HepG2 (cell line): ENCODE results near the gene MCMBP. TPM values are rescaled to one million over a fixed set of nuclear protein-coding genes. Genes with fewer than 3 reads are reported as not detected.
A peak's percentile ranks its signal among the peaks of the same experiment; 100 is the strongest.

Experiments used
- AGO1 ChIP-seq: fragments of 200-400 bp; formaldehyde crosslinking; IDR thresholded peaks from 2 replicates; pipeline ENCODE4 v1.6.1; 2017; ENCODE audit warnings: mild to moderate bottlenecking, low read depth, low read length, moderate library complexity; ENCODE audit not compliant: poor library complexity, severe bottlenecking
- ATF1 ChIP-seq: IDR thresholded peaks from 2 replicates; pipeline ENCODE4 v1.6.1; 2016; ENCODE audit warnings: mild to moderate bottlenecking, control low read depth
- CCAR2 ChIP-seq: fragments of 200-400 bp; formaldehyde crosslinking; optimal IDR thresholded peaks from 2 replicates; pipeline ENCODE3; 2018; ENCODE audit warnings: low read depth, mild to moderate bottlenecking, low read length, moderate library complexity
- DMAP1 ChIP-seq: IDR thresholded peaks from 2 replicates; pipeline ENCODE4 v1.6.1; 2016
- ESRRA ChIP-seq: sonication (generic); formaldehyde crosslinking; IDR thresholded peaks from 2 replicates; pipeline ENCODE4 v1.5.1; 2020; ENCODE audit warnings: mild to moderate bottlenecking, low read depth, missing genetic modification reagents
- FOXK2 ChIP-seq: fragments of 450-650 bp; IDR thresholded peaks from 2 replicates; pipeline ENCODE4 v1.6.1; 2016
- HNF4G ChIP-seq, 2 experiments: sonication (generic) in 1 of 2; formaldehyde crosslinking in 1 of 2; IDR thresholded peaks; 2 replicates each; pipeline versions ENCODE4 v1.4.0 to v1.6.1; 2011 to 2020; ENCODE audit warnings: borderline replicate concordance in 2 of 2, low read depth in 2 of 2, mild to moderate bottlenecking in 2 of 2, low read length in 1 of 2, missing genetic modification reagents in 1 of 2, moderate library complexity in 1 of 2
- MAF1 ChIP-seq: sonication (generic); formaldehyde crosslinking; IDR thresholded peaks from 2 replicates; pipeline ENCODE4 v1.5.0; 2020; ENCODE audit warnings: missing genetic modification reagents, borderline replicate concordance
- MYNN ChIP-seq: sonication (generic); formaldehyde crosslinking; IDR thresholded peaks from 2 replicates; pipeline ENCODE4 v1.4.0; 2020; ENCODE audit warnings: mild to moderate bottlenecking, low read depth, missing genetic modification reagents
- POLR2A ChIP-seq, 2 experiments: IDR thresholded peaks; 2 replicates each; pipeline ENCODE4 v1.6.1; 2011; ENCODE audit warnings: low read depth in 2 of 2, low read length in 2 of 2, mild to moderate bottlenecking in 1 of 2, moderate library complexity in 1 of 2; ENCODE audit not compliant: insufficient read depth in 1 of 2
- PRMT3 ChIP-seq: sonication (generic); formaldehyde crosslinking; IDR thresholded peaks from 2 replicates; pipeline ENCODE4 v1.8.1; 2022; ENCODE audit warnings: low read depth, mild to moderate bottlenecking, moderate library complexity, missing genetic modification reagents, borderline replicate concordance
- SETDB1 ChIP-seq: sonication (generic); formaldehyde crosslinking; IDR thresholded peaks from 2 replicates; pipeline ENCODE4 v1.5.1; 2020; ENCODE audit warnings: missing genetic modification reagents, mild to moderate bottlenecking, borderline replicate concordance
- SNAI1 ChIP-seq: sonication (generic); formaldehyde crosslinking; IDR thresholded peaks from 2 replicates; pipeline ENCODE4 v1.5.0; 2020; ENCODE audit warnings: mild to moderate bottlenecking, missing genetic modification reagents, borderline replicate concordance
- TRIM24 ChIP-seq: sonication (generic); formaldehyde crosslinking; IDR thresholded peaks from 2 replicates; pipeline ENCODE4 v1.8.0; 2022; ENCODE audit warnings: mild to moderate bottlenecking, missing genetic modification reagents
- ZBTB21 ChIP-seq: sonication (generic); formaldehyde crosslinking; IDR thresholded peaks from 2 replicates; pipeline ENCODE4 v1.4.0; 2020; ENCODE audit warnings: missing genetic modification reagents
- ZMYM3 ChIP-seq: sonication (generic); formaldehyde crosslinking; IDR thresholded peaks from 2 replicates; pipeline ENCODE4 v1.5.1; 2020; ENCODE audit warnings: mild to moderate bottlenecking, missing genetic modification reagents
- ZNF124 ChIP-seq: sonication (generic); formaldehyde crosslinking; IDR thresholded peaks from 2 replicates; pipeline ENCODE4 v1.4.0; 2020; ENCODE audit warnings: missing genetic modification reagents
- ZNF205 ChIP-seq: IDR thresholded peaks from 2 replicates; pipeline ENCODE4 v1.6.1; 2018; ENCODE audit warnings: missing biosample characterization, missing genetic modification reagents
- ZNF207 ChIP-seq: fragments of 450-650 bp; IDR thresholded peaks from 2 replicates; pipeline ENCODE4 v1.6.1; 2016; ENCODE audit warnings: antibody characterized with exemption, borderline replicate concordance
- ZNF232 ChIP-seq: sonication (generic); formaldehyde crosslinking; IDR thresholded peaks from 2 replicates; pipeline ENCODE4 v1.4.0; 2020; ENCODE audit warnings: missing genetic modification reagents, borderline replicate concordance
- ZNF33A ChIP-seq: sonication (generic); formaldehyde crosslinking; IDR thresholded peaks from 2 replicates; pipeline ENCODE4 v1.5.1; 2020; ENCODE audit warnings: missing genetic modification reagents, mild to moderate bottlenecking, moderate library complexity, borderline replicate concordance
- polyA plus RNA-seq, 8 experiments: library from polyadenylated mRNA; depleted of rRNA in 3 of 8; stranded (reverse) in 7 of 8; unstranded in 1 of 8; fragments of >200 nt; fragmentation: Illumina TruSeq in 4 of 8; extraction: Trizol in 4 of 8; gene quantifications; 2 replicates each; pipeline versions ENCODE4 v1.2.1 to v1.2.3, GENCODE V29; 2011 to 2016; ENCODE audit warnings: low read depth in 4 of 8, missing spikeins in 1 of 8, mixed read lengths in 1 of 8; ENCODE audit not compliant: insufficient read depth in 1 of 8
- total RNA-seq, 5 experiments: library from RNA; depleted of rRNA; stranded (reverse); fragments of >200 nt; fragmentation: Illumina TruSeq; extraction: Trizol; gene quantifications; 2 replicates each; pipeline ENCODE4 v1.2.3, GENCODE V29; 2016; ENCODE audit warnings: low read depth in 1 of 5
- TF ChIP-seq, protein P1 (sequence below): sonication (generic); formaldehyde crosslinking; conservative IDR thresholded peaks from 2 replicates; pipeline ENCODE4 v1.4.0; 2020; ENCODE audit warnings: missing genetic modification reagents
- TF ChIP-seq, protein P2 (sequence below): sonication (generic); formaldehyde crosslinking; IDR thresholded peaks from 2 replicates; pipeline ENCODE4 v1.8.1; 2023; ENCODE audit warnings: mild to moderate bottlenecking, inconsistent platforms, moderate library complexity, missing genetic modification reagents, borderline replicate concordance
- TF ChIP-seq, protein P3 (sequence below): sonication (generic); formaldehyde crosslinking; IDR thresholded peaks from 2 replicates; pipeline ENCODE4 v1.4.0; 2020; ENCODE audit warnings: missing genetic modification reagents, borderline replicate concordance

Gene MCMBP
- total and polyA plus RNA-seq, 2 of the 13 experiments (the other 11 are each of a cell fraction or from before 2014, with no cell fraction given): 35.7 to 62.4 TPM

DNA sequence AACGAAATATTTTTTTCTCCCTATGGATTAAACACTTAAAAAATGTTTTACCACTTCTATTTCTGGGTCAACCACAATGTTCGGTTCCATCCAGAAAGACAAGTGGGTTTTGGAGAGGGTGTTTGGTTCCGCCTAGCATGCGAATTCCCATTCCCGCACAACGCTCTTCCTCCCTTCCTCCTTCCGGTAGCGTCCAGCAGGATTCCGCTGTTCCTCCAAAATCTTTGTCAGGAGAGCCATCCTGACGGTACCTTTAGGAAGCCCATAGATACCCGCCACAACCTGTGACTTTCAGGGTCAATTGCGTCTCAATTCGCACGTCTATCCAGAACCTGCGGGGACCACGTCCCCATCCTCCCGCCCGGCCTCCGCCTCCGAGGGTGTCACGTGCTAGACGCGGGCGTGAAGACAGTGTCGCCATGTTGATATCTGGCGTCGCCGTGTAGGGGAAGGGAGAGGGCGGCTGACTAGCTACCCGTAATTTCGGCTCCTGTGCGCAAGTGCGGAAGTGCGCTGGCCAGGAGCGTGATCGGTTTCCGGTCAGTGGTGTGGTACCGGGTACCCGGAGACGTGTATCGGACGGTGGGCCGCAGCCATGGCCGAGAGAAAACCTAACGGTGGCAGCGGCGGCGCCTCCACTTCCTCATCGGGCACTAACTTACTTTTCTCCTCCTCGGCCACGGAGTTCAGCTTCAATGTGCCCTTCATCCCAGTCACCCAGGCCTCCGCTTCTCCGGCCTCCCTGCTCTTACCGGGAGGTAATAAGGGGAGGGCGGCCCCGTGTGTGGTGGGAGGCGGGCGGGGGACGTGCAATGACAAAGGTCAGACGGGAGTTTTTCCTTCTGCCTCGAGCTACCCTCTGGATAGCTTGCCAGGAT lies 19.8 kb upstream of the MCMBP start, which contains the start of gene SEC23IP (continued):
- TF ChIP-seq TRIM24 (no peak), ZMYM3 (CRISPR knock-in tag) (peak; percentile 83), ZNF124 (CRISPR knock-in tag) (peak; percentile 76; the same call in 1 of the 2 replicates), POLR2A (IDR thresholded peaks at IDR 0.05; ENCODE audit: insufficient read depth in 1 of 2, low read depth in 2 of 2, low read length in 2 of 2) (peak; percentile 92 to 94), MYNN (CRISPR knock-in tag) (no peak), ZNF33A (CRISPR knock-in tag) (no peak), ATF1 (peak; percentile 61), PRMT3 (CRISPR knock-in tag) (no peak), AGO1 (no peak), ESRRA (CRISPR knock-in tag) (peak; percentile 41; the same call in 1 of the 2 replicates), ZBTB21 (no peak; the same call in 1 of the 2 replicates), MAF1 (CRISPR knock-in tag) (0 out of 2 replicates have a peak, but pooled peaks have one; percentile 76), SNAI1 (0 out of 2 replicates have a peak, but pooled peaks have one; percentile 23), SETDB1 (0 out of 2 replicates have a peak, but pooled peaks have one; percentile 7), ZNF232 (CRISPR knock-in tag) (peak; percentile 19; the same call in 1 of the 2 replicates), ZNF205 (peak; percentile 80; the same call in 1 of the 2 replicates), CCAR2 (no peak), HNF4G (IDR thresholded peaks at IDR 0.05; ENCODE audit: borderline replicate concordance, low read depth, low read length) (peak; percentile 2; the same call in 1 of the 2 replicates), HNF4G (CRISPR knock-in tag; IDR thresholded peaks at IDR 0.05; ENCODE audit: borderline replicate concordance, low read depth) (peak; percentile 40; the same call in 1 of the 2 replicates), FOXK2 (peak; percentile 89; the same call in 1 of the 2 replicates), ZNF207 (no peak), DMAP1 (CRISPR knock-in tag) (peak; percentile 95)
- TF ChIP-seq, protein P1, sequence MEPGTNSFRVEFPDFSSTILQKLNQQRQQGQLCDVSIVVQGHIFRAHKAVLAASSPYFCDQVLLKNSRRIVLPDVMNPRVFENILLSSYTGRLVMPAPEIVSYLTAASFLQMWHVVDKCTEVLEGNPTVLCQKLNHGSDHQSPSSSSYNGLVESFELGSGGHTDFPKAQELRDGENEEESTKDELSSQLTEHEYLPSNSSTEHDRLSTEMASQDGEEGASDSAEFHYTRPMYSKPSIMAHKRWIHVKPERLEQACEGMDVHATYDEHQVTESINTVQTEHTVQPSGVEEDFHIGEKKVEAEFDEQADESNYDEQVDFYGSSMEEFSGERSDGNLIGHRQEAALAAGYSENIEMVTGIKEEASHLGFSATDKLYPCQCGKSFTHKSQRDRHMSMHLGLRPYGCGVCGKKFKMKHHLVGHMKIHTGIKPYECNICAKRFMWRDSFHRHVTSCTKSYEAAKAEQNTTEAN: 0 out of 2 replicates have a peak, but pooled peaks have one; percentile 38
- TF ChIP-seq, protein P2, sequence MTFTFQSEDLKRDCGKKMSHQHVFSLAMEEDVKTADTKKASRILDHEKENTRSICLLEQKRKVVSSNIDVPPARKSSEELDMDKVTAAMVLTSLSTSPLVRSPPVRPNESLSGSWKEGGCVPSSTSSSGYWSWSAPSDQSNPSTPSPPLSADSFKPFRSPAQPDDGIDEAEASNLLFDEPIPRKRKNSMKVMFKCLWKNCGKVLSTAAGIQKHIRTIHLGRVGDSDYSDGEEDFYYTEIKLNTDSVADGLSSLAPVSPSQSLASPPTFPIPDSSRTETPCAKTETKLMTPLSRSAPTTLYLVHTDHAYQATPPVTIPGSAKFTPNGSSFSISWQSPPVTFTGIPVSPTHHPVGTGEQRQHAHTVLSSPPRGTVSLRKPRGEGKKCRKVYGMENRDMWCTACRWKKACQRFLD (CRISPR knock-in tag): peak; percentile 77
- TF ChIP-seq, protein P3, sequence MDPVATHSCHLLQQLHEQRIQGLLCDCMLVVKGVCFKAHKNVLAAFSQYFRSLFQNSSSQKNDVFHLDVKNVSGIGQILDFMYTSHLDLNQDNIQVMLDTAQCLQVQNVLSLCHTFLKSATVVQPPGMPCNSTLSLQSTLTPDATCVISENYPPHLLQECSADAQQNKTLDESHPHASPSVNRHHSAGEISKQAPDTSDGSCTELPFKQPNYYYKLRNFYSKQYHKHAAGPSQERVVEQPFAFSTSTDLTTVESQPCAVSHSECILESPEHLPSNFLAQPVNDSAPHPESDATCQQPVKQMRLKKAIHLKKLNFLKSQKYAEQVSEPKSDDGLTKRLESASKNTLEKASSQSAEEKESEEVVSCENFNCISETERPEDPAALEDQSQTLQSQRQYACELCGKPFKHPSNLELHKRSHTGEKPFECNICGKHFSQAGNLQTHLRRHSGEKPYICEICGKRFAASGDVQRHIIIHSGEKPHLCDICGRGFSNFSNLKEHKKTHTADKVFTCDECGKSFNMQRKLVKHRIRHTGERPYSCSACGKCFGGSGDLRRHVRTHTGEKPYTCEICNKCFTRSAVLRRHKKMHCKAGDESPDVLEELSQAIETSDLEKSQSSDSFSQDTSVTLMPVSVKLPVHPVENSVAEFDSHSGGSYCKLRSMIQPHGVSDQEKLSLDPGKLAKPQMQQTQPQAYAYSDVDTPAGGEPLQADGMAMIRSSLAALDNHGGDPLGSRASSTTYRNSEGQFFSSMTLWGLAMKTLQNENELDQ (CRISPR knock-in tag): no peak
